Spleen (tissue), 11 donors: Measurements from ENCODE around the gene PLCB4. TPM values are rescaled to one million over a fixed set of nuclear protein-coding genes. Genes with fewer than 3 reads are reported as not detected.

ENCODE experiments used
- DNase-seq: peaks from one replicate; pipeline ENCODE4 v3.0.0-alpha.2; 2020
- H3K27ac ChIP-seq, 8 donors: fragments of 200-600 bp; sonication (generic) in 7 of 8; 1 replicate in 4 of 8; 2 replicates in 4 of 8; pipeline versions ENCODE4 v1.5.0 to v1.8.0; 2016 to 2021; ENCODE audit warnings: inconsistent platforms in 4 of 8, mild to moderate bottlenecking in 4 of 8, moderate library complexity in 1 of 8
- H3K27me3 ChIP-seq, 7 donors: fragments of 200-600 bp; sonication (generic) in 6 of 7; replicated peaks in 1 of 7; 1 replicate in 4 of 7; 2 replicates in 3 of 7; pipeline versions ENCODE4 v1.5.0 to v1.8.0; 2016 to 2021; ENCODE audit warnings: inconsistent platforms in 3 of 7, mild to moderate bottlenecking in 1 of 7
- H3K36me3 ChIP-seq, 6 donors: fragments of 200-600 bp; sonication (generic) in 5 of 6; 1 replicate in 4 of 6; 2 replicates in 2 of 6; pipeline versions ENCODE4 v1.5.0 to v1.8.0; 2016 to 2021; ENCODE audit warnings: inconsistent platforms in 2 of 6
- H3K4me1 ChIP-seq, 6 donors: fragments of 200-600 bp; sonication (generic) in 5 of 6; 1 replicate in 3 of 6; 2 replicates in 3 of 6; pipeline versions ENCODE4 v1.5.0 to v1.8.0; 2016 to 2021; ENCODE audit warnings: inconsistent platforms in 3 of 6
- H3K4me3 ChIP-seq, 8 donors: fragments of 200-600 bp; sonication (generic) in 7 of 8; 1 replicate in 4 of 8; 2 replicates in 4 of 8; pipeline versions ENCODE4 v1.5.0 to v1.8.0; 2016 to 2021; ENCODE audit warnings: inconsistent platforms in 4 of 8, mild to moderate bottlenecking in 4 of 8, moderate library complexity in 2 of 8
- H3K9me3 ChIP-seq, 8 donors: fragments of 200-600 bp; sonication (generic) in 7 of 8; 1 replicate in 4 of 8; 2 replicates in 4 of 8; pipeline versions ENCODE4 v1.5.0 to v1.8.0; 2016 to 2021; ENCODE audit warnings: inconsistent platforms in 4 of 8
- POLR2A ChIP-seq, 3 donors: fragments of 450-650 bp; IDR thresholded peaks; one replicate each; pipeline ENCODE4 v1.5.1; 2017; ENCODE audit warnings: antibody characterized with exemption in 3 of 3, mild to moderate bottlenecking in 1 of 3
- POLR2AphosphoS5 ChIP-seq, 3 donors: sonication (generic); formaldehyde crosslinking; IDR thresholded peaks; one replicate each; pipeline ENCODE4 v1.5.1; 2017; ENCODE audit warnings: antibody characterized with exemption in 3 of 3
- WGBS, 5 donors: extraction: QIAGEN DNeasy Blood & Tissue Kit in 3 of 5; methylation state at CpG; one replicate each; pipeline versions ENCODE4 v1.1.5 to v1.1.7; 2013 to 2018; 5-methylcytosine and 5-hydroxymethylcytosine counted together
- intact Hi-C: fragments of 100-400 bp; cut with DNase I; formaldehyde crosslinking; loops from one replicate; pipeline ENCODE4 v1.15.0; 2023; ENCODE audit warnings: low total_unique reads
- polyA plus RNA-seq, 3 donors: library from polyadenylated mRNA; stranded (reverse); fragments of 200-250 nt; gene quantifications; one replicate each; pipeline ENCODE4 v1.2.1, GENCODE V29; 2013
- total RNA-seq, 7 donors: library from RNA; depleted of rRNA in 3 of 7; stranded (reverse); fragments of >200 nt in 3 of 7; fragmentation: NEBNext Ultra II Directional in 4 of 7; extraction: Animal tissue kit (Norgen Biotek cat#: 25700) in 4 of 7; gene quantifications; one replicate each; pipeline versions ENCODE4 v1.1.0 to v1.2.1, GENCODE V29; 2016 to 2021
- TF ChIP-seq, protein P1 (sequence below), 11 experiments: fragments of 200-600 bp in 7 of 11; fragments of 450-650 bp in 4 of 11; sonication (generic) in 4 of 11; IDR thresholded peaks in 8 of 11; conservative IDR thresholded peaks in 3 of 11; 1 replicate in 7 of 11; 2 replicates in 4 of 11; pipeline versions ENCODE4 v1.4.0 to v1.8.0; 2016 to 2021; ENCODE audit warnings: antibody characterized with exemption in 11 of 11, inconsistent platforms in 4 of 11, mild to moderate bottlenecking in 1 of 11
- donor health status: healthy with polysubstance abuse.
- donor health status: DM: no; HTN: no; CAD: no; lungs with moderate emphysema.
- donor health status: DM: no; HTN: no; CAD: no.
- donor health status: Bipolar disorder and iron deficiency.
- donor health status: healthy.
- donor health status: DM: no; HTN: no; CAD: no.
- donor health status: DM: yes; HTN: yes; CAD: no.

Gene PLCB4
- total and polyA plus RNA-seq, 10 donors = 0.43 to 4.9 (median 1.6) TPM

DNA sequence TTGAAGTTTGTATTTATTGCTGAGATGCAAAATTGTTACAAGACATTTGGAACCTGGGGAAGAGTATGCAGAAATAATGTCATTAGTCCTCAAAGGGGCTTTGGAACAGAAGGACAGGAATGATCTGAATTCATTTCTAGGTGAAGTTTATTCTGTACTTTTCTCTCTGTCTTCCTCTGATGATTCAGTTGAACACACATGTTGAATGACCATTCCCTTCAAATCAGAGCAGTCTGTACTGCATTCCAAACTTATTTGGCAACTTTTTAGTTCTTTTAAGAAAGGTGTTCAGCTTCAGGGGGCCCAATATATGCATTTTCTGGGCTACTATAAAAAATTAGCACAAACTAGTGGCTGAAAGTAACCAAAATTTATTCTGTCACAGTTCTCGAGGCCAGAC, 231.6 kb downstream of the PLCB4 start:
- intact Hi-C loops = no loop called here
- TF ChIP-seq, protein P1, sequence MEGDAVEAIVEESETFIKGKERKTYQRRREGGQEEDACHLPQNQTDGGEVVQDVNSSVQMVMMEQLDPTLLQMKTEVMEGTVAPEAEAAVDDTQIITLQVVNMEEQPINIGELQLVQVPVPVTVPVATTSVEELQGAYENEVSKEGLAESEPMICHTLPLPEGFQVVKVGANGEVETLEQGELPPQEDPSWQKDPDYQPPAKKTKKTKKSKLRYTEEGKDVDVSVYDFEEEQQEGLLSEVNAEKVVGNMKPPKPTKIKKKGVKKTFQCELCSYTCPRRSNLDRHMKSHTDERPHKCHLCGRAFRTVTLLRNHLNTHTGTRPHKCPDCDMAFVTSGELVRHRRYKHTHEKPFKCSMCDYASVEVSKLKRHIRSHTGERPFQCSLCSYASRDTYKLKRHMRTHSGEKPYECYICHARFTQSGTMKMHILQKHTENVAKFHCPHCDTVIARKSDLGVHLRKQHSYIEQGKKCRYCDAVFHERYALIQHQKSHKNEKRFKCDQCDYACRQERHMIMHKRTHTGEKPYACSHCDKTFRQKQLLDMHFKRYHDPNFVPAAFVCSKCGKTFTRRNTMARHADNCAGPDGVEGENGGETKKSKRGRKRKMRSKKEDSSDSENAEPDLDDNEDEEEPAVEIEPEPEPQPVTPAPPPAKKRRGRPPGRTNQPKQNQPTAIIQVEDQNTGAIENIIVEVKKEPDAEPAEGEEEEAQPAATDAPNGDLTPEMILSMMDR (IDR thresholded peaks at IDR 0.05 in 8 of 11, conservative IDR thresholded peaks at IDR 0.05 in 3 of 11) = no peak
- TF ChIP-seq POLR2A (IDR thresholded peaks at IDR 0.05) (no peak), POLR2AphosphoS5 (IDR thresholded peaks at IDR 0.05) (no peak)
- Histone ChIP-seq H3K36me3 (no peaks in the 10 kb centered on the region), H3K27me3 (no peaks in the 10 kb centered on the region), H3K9me3 (no peaks in the 10 kb centered on the region), H3K4me3 (no peak overlapping the region), H3K27ac (no peak overlapping the region), H3K4me1 (no peaks in the 10 kb centered on the region)
- DNase-seq = no peak
- WGBS, 5 donors = 70 to 94% (median 74%) methylated on average over 1 of the region's 1 CpG

DNA sequence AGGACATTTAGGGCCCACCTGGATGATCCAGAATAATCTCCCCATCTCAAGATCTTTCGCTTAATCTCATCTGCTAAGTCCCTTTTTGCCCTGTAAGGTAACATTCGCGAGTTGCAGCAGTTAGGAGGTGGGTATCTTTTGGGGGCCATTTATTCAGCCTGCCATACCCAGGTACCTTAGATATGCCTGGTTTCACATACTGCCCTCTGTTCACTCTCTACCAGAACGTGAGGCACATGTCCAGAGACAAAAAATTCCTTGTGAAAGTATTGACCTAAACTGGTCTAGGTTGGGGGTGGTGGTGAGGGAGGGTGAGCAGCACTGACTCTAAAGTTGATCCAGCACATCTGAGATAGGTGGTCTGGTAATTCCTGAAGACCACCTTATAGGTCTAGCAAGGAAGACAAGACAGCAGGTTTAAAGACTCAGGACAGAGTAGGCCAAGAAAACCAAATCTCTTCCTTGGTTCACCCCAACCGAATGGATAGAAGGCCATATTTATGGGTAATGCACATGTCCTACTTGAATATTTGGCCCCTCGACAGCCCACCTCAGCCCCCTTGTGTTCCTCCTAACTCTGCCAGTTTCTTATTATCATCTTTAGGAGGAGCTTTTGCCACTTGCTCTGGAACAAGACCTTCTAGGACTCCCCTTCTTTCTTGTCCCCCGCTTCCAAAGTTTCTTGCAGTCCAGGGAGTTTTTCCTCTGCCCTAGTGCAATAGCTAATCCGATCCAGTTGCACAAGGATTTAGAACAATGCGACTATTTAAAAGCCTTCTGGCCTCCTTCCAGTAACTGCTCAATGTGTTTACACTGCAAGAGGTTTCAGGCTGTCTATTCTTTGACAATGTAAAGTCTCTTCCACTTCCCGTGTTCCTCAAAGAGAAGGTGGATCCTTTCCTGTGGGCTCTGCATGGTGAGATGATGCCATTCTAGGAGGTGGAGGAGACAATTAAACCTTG, 232.5 kb downstream of the PLCB4 start:
- Histone ChIP-seq H3K4me3 (no peak overlapping the region), H3K9me3 (no peaks in the 10 kb centered on the region), H3K36me3 (no peaks in the 10 kb centered on the region), H3K27ac (no peak overlapping the region), H3K27me3 (no peaks in the 10 kb centered on the region), H3K4me1 (no peaks in the 10 kb centered on the region)
- DNase-seq = no peak
- intact Hi-C loops = no loop called here
- TF ChIP-seq POLR2AphosphoS5 (IDR thresholded peaks at IDR 0.05) = no peak
- TF ChIP-seq, protein P1 (IDR thresholded peaks at IDR 0.05 in 8 of 11, conservative IDR thresholded peaks at IDR 0.05 in 3 of 11) = no peak
- TF ChIP-seq POLR2A (IDR thresholded peaks at IDR 0.05) = no peak
- WGBS, 5 donors = 77 to 90% (median 79%) methylated on average over 10 of the region's 10 CpGs

DNA sequence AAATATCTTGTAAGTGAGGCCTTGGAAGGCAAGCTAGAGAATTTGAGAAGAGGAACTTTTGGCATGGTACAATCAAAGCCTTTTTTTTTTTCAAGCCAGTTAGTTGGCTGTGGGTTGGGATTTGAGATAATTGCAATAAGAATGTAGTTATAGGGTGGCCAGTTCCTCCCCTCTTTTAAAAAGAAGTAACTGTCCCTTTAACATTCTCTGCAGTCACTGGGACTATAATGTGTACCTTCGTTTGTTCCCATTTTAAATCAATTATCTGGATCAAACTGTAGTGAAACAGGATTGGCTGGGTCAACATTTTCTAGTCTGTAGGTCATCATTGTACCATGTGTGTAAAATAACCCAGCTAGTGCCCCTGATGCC, 233.2 kb downstream of the PLCB4 start:
- Histone ChIP-seq H3K27ac (no peak overlapping the region), H3K4me1 (no peaks in the 10 kb centered on the region), H3K36me3 (no peaks in the 10 kb centered on the region), H3K27me3 (no peaks in the 10 kb centered on the region), H3K4me3 (no peak overlapping the region), H3K9me3 (no peaks in the 10 kb centered on the region)
- no peak for TF ChIP-seq POLR2AphosphoS5 (IDR thresholded peaks at IDR 0.05)
- TF ChIP-seq POLR2A (IDR thresholded peaks at IDR 0.05) = no peak
- TF ChIP-seq, protein P1 (IDR thresholded peaks at IDR 0.05 in 8 of 11, conservative IDR thresholded peaks at IDR 0.05 in 3 of 11) = no peak
- no peak for DNase-seq
- intact Hi-C loops = no loop called here
- WGBS, 5 donors = 40 to 79% (median 73%) methylated on average over 1 of the region's 1 CpG

DNA sequence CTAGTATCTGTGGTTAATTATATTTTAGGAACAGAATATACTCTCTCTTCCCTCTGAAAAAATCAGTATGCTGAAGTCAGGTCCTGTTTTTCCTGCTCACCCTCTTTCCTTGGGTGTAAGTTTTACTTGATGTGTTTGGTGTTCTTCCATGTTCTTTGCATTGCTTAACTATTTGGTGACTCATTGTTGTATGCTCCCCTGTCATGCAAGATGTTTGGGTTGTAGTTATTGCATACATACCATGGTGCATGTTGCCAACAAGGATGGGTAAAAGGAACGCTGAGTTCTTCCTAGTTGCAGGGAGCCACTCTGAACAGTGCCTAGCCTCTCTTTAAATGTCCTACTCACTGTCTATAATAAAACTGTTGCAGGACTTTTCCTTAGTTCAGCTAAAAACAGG, 237.6 kb downstream of the PLCB4 start:
- WGBS, 5 donors = 80 to 97% (median 89%) methylated on average over 1 of the region's 1 CpG
- intact Hi-C loops = no loop called here
- TF ChIP-seq POLR2AphosphoS5 (IDR thresholded peaks at IDR 0.05) (no peak), POLR2A (IDR thresholded peaks at IDR 0.05) (no peak)
- TF ChIP-seq, protein P1 (IDR thresholded peaks at IDR 0.05 in 8 of 11, conservative IDR thresholded peaks at IDR 0.05 in 3 of 11) = no peak

More for the DNA sequence above, 237.6 kb downstream of the PLCB4 start:
- Histone ChIP-seq H3K4me3 (no peak overlapping the region), H3K27ac (no peak overlapping the region), H3K36me3 (no peaks in the 10 kb centered on the region), H3K27me3 (no peaks in the 10 kb centered on the region), H3K4me1 (no peaks in the 10 kb centered on the region), H3K9me3 (no peaks in the 10 kb centered on the region)
- no peak for DNase-seq
